ENCODE measurements around the gene SLC44A1. TPM values are rescaled to one million over a fixed set of nuclear protein-coding genes. Genes with fewer than 3 reads are reported as not detected.
A peak's percentile ranks its signal among the peaks of the same experiment; 100 is the strongest.

SLC44A1 gene
- total and polyA plus RNA-seq, 12 donors = 6.1 to 29.0 (median 17.8) TPM

GRCh38 chr9:105332471-105332870 is 88.0 kb downstream of the SLC44A1 start:
- peak in 1 of 8 donors; percentile 60 for ATAC-seq
- intact Hi-C loops (cut with DNase I) = no loop called here

GRCh38 chr9:105333076-105333475 is 88.6 kb downstream of the SLC44A1 start:
- peaks cover 0 to 27% (median 6%) of the 10 kb centered on the region in 9 donors for H3K36me3 ChIP-seq
- ATAC-seq = no peak
- H3K27ac ChIP-seq = no peak overlapping the region
- H3K27me3 ChIP-seq = no peaks in the 10 kb centered on the region
- H3K4me1 ChIP-seq = peaks cover 0 to 20% (median 6%) of the 10 kb centered on the region in 9 donors
- WGBS, 2 donors = 93 to 98% methylated on average over 1 of the region's 1 CpG
- H3K9me3 ChIP-seq = no peaks in the 10 kb centered on the region
- no peak for TF ChIP-seq CTCF (IDR thresholded peaks at IDR 0.05)
- intact Hi-C loops (cut with DNase I) = no loop called here
- H3K4me3 ChIP-seq = no peak overlapping the region
- no peak for DNase-seq

More at GRCh38 chr9:105332471-105332870, 88.0 kb downstream of the SLC44A1 start:
- H3K36me3 ChIP-seq = peaks cover 0 to 20% (median 6%) of the 10 kb centered on the region in 9 donors
- 87 to 88% methylated on average over 2 of the region's 2 CpGs for WGBS, 2 donors
- no peaks in the 10 kb centered on the region for H3K27me3 ChIP-seq
- H3K27ac ChIP-seq = no peak overlapping the region
- H3K4me3 ChIP-seq = no peak overlapping the region
- no peaks in the 10 kb centered on the region for H3K9me3 ChIP-seq
- H3K4me1 ChIP-seq = peaks cover 0 to 20% (median 6%) of the 10 kb centered on the region in 9 donors
- TF ChIP-seq CTCF (IDR thresholded peaks at IDR 0.05) = no peak
- DNase-seq = no peak

GRCh38 chr9:105333811-105334210 is 89.4 kb downstream of the SLC44A1 start:
- Histone ChIP-seq H3K4me3 (no peak overlapping the region), H3K36me3 (peaks cover 0 to 31% (median 6%) of the 10 kb centered on the region in 9 donors), H3K9me3 (no peaks in the 10 kb centered on the region), H3K4me1 (peaks cover 0 to 20% (median 6%) of the 10 kb centered on the region in 9 donors), H3K27ac (no peak overlapping the region), H3K27me3 (no peaks in the 10 kb centered on the region)
- no peak for TF ChIP-seq CTCF (IDR thresholded peaks at IDR 0.05)
- intact Hi-C loops (cut with DNase I) = no loop called here
- DNase-seq (no peak), ATAC-seq (no peak)
- WGBS, 2 donors = 77 to 88% methylated on average over 1 of the region's 1 CpG

- no peaks in the 10 kb centered on the region for H3K27me3 ChIP-seq
- no peak overlapping the region for H3K27ac ChIP-seq
- no peak overlapping the region for H3K4me3 ChIP-seq
- TF ChIP-seq CTCF (IDR thresholded peaks at IDR 0.05) = no peak
- DNase-seq = no peak
- 98 to 100% methylated on average over 2 of the region's 2 CpGs for WGBS, 2 donors
- no peaks in the 10 kb centered on the region for H3K9me3 ChIP-seq
- peaks cover 0 to 12% (median 5%) of the 10 kb centered on the region in 9 donors for H3K4me1 ChIP-seq
- peaks cover 0 to 31% (median 6%) of the 10 kb centered on the region in 9 donors for H3K36me3 ChIP-seq
- ATAC-seq = no peak
- intact Hi-C loops (cut with DNase I) = no loop called here
Observed at GRCh38 chr9:105338308-105338707, 93.9 kb downstream of the SLC44A1 start.
